Right renal pelvis (tissue), 4 donors: ENCODE data around the gene MTARC1. TPM values are rescaled to one million over a fixed set of nuclear protein-coding genes. Genes with fewer than 3 reads are reported as not detected.

Source experiments
- DNase-seq, 4 donors: peaks; one replicate each; pipeline ENCODE4 v3.0.0-alpha.2; 2013; ENCODE audit warnings: low read depth in 4 of 4, low spot score in 3 of 4, missing footprints in 1 of 4
- polyA plus RNA-seq, 4 donors: library from polyadenylated mRNA; unstranded; fragments of 120-200 nt; gene quantifications; one replicate each; pipeline ENCODE4 v1.2.1, GENCODE V29; 2013; ENCODE audit not compliant: insufficient read length in 4 of 4

MTARC1 gene
- polyA plus RNA-seq, 4 donors = 19.4 to 23.6 (median 21.3) TPM

- DNase-seq = no peak
These were observed 16.9 kb downstream of the MTARC1 start for GRCh38 chr1:220803401-220804201.

- DNase-seq = no peak
These were observed 17.5 kb downstream of the MTARC1 start for GRCh38 chr1:220804202-220804586.

GRCh38 chr1:220806408-220806807, 19.7 kb downstream of the MTARC1 start:
- DNase-seq = no peak

- DNase-seq = no peak
These were observed 21.0 kb downstream of the MTARC1 start for GRCh38 chr1:220807726-220808125.

- DNase-seq = no peak
These were observed 21.9 kb downstream of the MTARC1 start for GRCh38 chr1:220808345-220809186.

GRCh38 chr1:220809187-220809550, 22.5 kb downstream of the MTARC1 start:
- DNase-seq = no peak

GRCh38 chr1:220809704-220810103, 23.0 kb downstream of the MTARC1 start:
- DNase-seq = no peak

GRCh38 chr1:220810179-220810653, 23.5 kb downstream of the MTARC1 start:
- DNase-seq = no peak

- no peak for DNase-seq
These were observed 24.2 kb downstream of the MTARC1 start for GRCh38 chr1:220810963-220811362.

- DNase-seq = no peak
These were observed 25.0 kb downstream of the MTARC1 start for GRCh38 chr1:220811695-220812094.

GRCh38 chr1:220812308-220812707, 25.6 kb downstream of the MTARC1 start:
- DNase-seq = no peak

GRCh38 chr1:220813013-220813412, 26.3 kb downstream of the MTARC1 start:
- no peak for DNase-seq

- DNase-seq = no peak
These were observed 28.7 kb downstream of the MTARC1 start for GRCh38 chr1:220815409-220815808.

- DNase-seq = no peak
These were observed 31.2 kb downstream of the MTARC1 start for GRCh38 chr1:220817907-220818306.

GRCh38 chr1:220818421-220819173, 31.9 kb downstream of the MTARC1 start:
- DNase-seq = no peak

- no peak for DNase-seq
These were observed 32.8 kb downstream of the MTARC1 start for GRCh38 chr1:220819467-220820026.

GRCh38 chr1:220824031-220824989, 37.6 kb downstream of the MTARC1 start:
- DNase-seq = no peak

GRCh38 chr1:220825819-220826551, 39.3 kb downstream of the MTARC1 start:
- DNase-seq = no peak

- no peak for DNase-seq
These were observed 40.0 kb downstream of the MTARC1 start for GRCh38 chr1:220826729-220827128.
